H1 (cell line): ENCODE measurements around the gene PJVK. TPM values are rescaled to one million over a fixed set of nuclear protein-coding genes. Genes with fewer than 3 reads are reported as not detected.

Source experiments
- CTCF ChIA-PET: fragments of 300-600 bp; sonication (Branson Sonifier 250); formaldehyde crosslinking; loops from one replicate; lab custom pipeline; 2021; ENCODE audit not compliant: partially characterized antibody; lab: Charles Lee
- POLR2A ChIA-PET: fragments of 300-600 bp; sonication (Branson Sonifier 250); formaldehyde crosslinking; loops from one replicate; lab custom pipeline; 2021; ENCODE audit warnings: inconsistent platforms; ENCODE audit not compliant: partially characterized antibody; lab: Charles Lee
- DNase-seq, 2 experiments: peaks; one replicate each; pipeline versions ENCODE4 v3.0.0 to v3.0.0-alpha.2; 2010 to 2022; ENCODE audit warnings: low spot score in 2 of 2, low read depth in 1 of 2, mixed read lengths in 1 of 2
- FAIRE-seq: peaks from 2 replicates; lab custom pipeline; 2011; peaks lifted over from hg19 to GRCh38; lab: Jason Lieb, UNC
- H2AFZ ChIP-seq: 2 replicates; pipeline ENCODE4 v1.8.1; 2012; ENCODE audit warnings: low read length, inconsistent platforms
- H2AK5ac ChIP-seq: 2 replicates; pipeline ENCODE4 v1.6.1; 2013; ENCODE audit warnings: low read depth, low read length
- H2BK120ac ChIP-seq: replicated peaks from 2 replicates; pipeline ENCODE3; 2013; ENCODE audit warnings: low read depth, low read length, inconsistent platforms
- H2BK12ac ChIP-seq: 2 replicates; pipeline ENCODE4 v1.6.1; 2013; ENCODE audit warnings: low read depth, low read length
- H2BK15ac ChIP-seq: 2 replicates; pipeline ENCODE4 v1.6.1; 2013; ENCODE audit warnings: low read length
- H2BK20ac ChIP-seq: 2 replicates; pipeline ENCODE4 v1.6.1; 2013; ENCODE audit warnings: low read length
- H2BK5ac ChIP-seq: 2 replicates; pipeline ENCODE4 v1.6.1; 2013; ENCODE audit warnings: low read depth, low read length
- H3K14ac ChIP-seq: 2 replicates; pipeline ENCODE4 v1.6.1; 2013; ENCODE audit warnings: inconsistent platforms; ENCODE audit not compliant: insufficient read length
- H3K18ac ChIP-seq: 2 replicates; pipeline ENCODE4 v1.6.1; 2013; ENCODE audit warnings: low read length; ENCODE audit errors: extremely low read depth
- H3K23ac ChIP-seq: 2 replicates; pipeline ENCODE4 v1.6.1; 2013; ENCODE audit warnings: inconsistent platforms; ENCODE audit not compliant: insufficient read length
- H3K23me2 ChIP-seq: 2 replicates; pipeline ENCODE4 v1.6.1; 2013; ENCODE audit warnings: low read depth, low read length
- H3K27ac ChIP-seq: 2 replicates; pipeline ENCODE4 v1.6.1; 2011; ENCODE audit warnings: low read depth, low read length, inconsistent platforms
- H3K27me3 ChIP-seq, 4 experiments: replicated peaks in 1 of 4; 1 replicate in 1 of 4; 2 replicates in 3 of 4; pipeline versions ENCODE4 v1.6.1 to v1.8.1; 2011 to 2013; ENCODE audit warnings: low read length in 3 of 4, mild to moderate bottlenecking in 3 of 4, inconsistent platforms in 2 of 4, mixed read lengths in 2 of 4, moderate library complexity in 1 of 4; ENCODE audit not compliant: control insufficient read depth in 3 of 4, insufficient read depth in 3 of 4; ENCODE audit errors: extremely low read depth in 1 of 4
- H3K36me3 ChIP-seq, 4 experiments: 2 replicates each; pipeline versions ENCODE4 v1.6.1 to v1.8.1; 2011 to 2013; ENCODE audit warnings: mild to moderate bottlenecking in 4 of 4, low read length in 3 of 4, moderate library complexity in 2 of 4, control low read depth in 1 of 4, inconsistent platforms in 1 of 4; ENCODE audit not compliant: insufficient read depth in 4 of 4, control insufficient read depth in 2 of 4
- H3K4ac ChIP-seq: replicated peaks from 2 replicates; pipeline ENCODE3; 2013; ENCODE audit warnings: low read length, low read depth, mixed read lengths, inconsistent platforms; ENCODE audit not compliant: insufficient read length
- H3K4me1 ChIP-seq, 4 experiments: replicated peaks in 1 of 4; 1 replicate in 1 of 4; 2 replicates in 3 of 4; pipeline versions ENCODE4 v1.6.1 to v1.8.1; 2011 to 2013; ENCODE audit warnings: low read length in 3 of 4, inconsistent platforms in 2 of 4, mixed read lengths in 1 of 4; ENCODE audit not compliant: insufficient read depth in 4 of 4, control insufficient read depth in 3 of 4
- H3K4me2 ChIP-seq, 2 experiments: 2 replicates each; pipeline versions ENCODE4 v1.6.1 to v1.8.1; 2011 to 2013; ENCODE audit warnings: low read depth in 2 of 2, low read length in 2 of 2, control low read depth in 1 of 2, inconsistent platforms in 1 of 2, mild to moderate bottlenecking in 1 of 2; ENCODE audit not compliant: insufficient read depth in 1 of 2
- H3K4me3 ChIP-seq, 4 experiments: fragments of 200-600, 300-600 bp in 1 of 4; sonication (generic), shearing (Covaris generic), sonication (Bioruptor Twin) in 1 of 4; 2 replicates each; pipeline versions ENCODE4 v1.5.1 to v1.8.1; 2011 to 2016; ENCODE audit warnings: low read length in 4 of 4, low read depth in 3 of 4, control low read depth in 2 of 4, inconsistent platforms in 2 of 4, mild to moderate bottlenecking in 2 of 4, mixed read lengths in 1 of 4, moderate library complexity in 1 of 4; ENCODE audit not compliant: insufficient read depth in 2 of 4; ENCODE audit errors: extremely low read depth in 1 of 4
- H3K56ac ChIP-seq: replicated peaks from 2 replicates; pipeline ENCODE3; 2013; ENCODE audit warnings: low read depth, mild to moderate bottlenecking, mixed read lengths, low read length, inconsistent platforms; ENCODE audit not compliant: insufficient read length
- H3K79me1 ChIP-seq: 2 replicates; pipeline ENCODE4 v1.6.1; 2013; ENCODE audit warnings: low read depth, low read length, control low read depth
- H3K79me2 ChIP-seq, 2 experiments: 2 replicates each; pipeline versions ENCODE4 v1.6.1 to v1.8.1; 2012 to 2013; ENCODE audit warnings: low read length in 2 of 2, mild to moderate bottlenecking in 2 of 2, inconsistent platforms in 1 of 2; ENCODE audit not compliant: insufficient read depth in 2 of 2, control insufficient read depth in 1 of 2
- H3K9ac ChIP-seq, 4 experiments: replicated peaks in 1 of 4; 1 replicate in 1 of 4; 2 replicates in 3 of 4; pipeline versions ENCODE4 v1.6.1 to v1.8.1; 2011 to 2013; ENCODE audit warnings: low read depth in 3 of 4, low read length in 3 of 4, control low read depth in 2 of 4, mild to moderate bottlenecking in 2 of 4, moderate library complexity in 2 of 4, inconsistent platforms in 1 of 4; ENCODE audit errors: extremely low read depth in 1 of 4
- H3K9me3 ChIP-seq, 2 experiments: 2 replicates each; pipeline versions ENCODE4 v1.6.1 to v1.8.1; 2012 to 2013; ENCODE audit warnings: mild to moderate bottlenecking in 2 of 2, moderate library complexity in 2 of 2, control low read depth in 1 of 2, inconsistent platforms in 1 of 2, low read depth in 1 of 2, low read length in 1 of 2, mixed read lengths in 1 of 2; ENCODE audit not compliant: insufficient read depth in 2 of 2
- H4K20me1 ChIP-seq, 2 experiments: replicated peaks in 1 of 2; 2 replicates each; pipeline versions ENCODE3 to v1.8.1; 2011 to 2013; ENCODE audit warnings: inconsistent platforms in 2 of 2, low read length in 2 of 2, mild to moderate bottlenecking in 1 of 2; ENCODE audit not compliant: insufficient read depth in 2 of 2, control insufficient read depth in 1 of 2
- H4K5ac ChIP-seq: 2 replicates; pipeline ENCODE4 v1.6.1; 2013; ENCODE audit warnings: low read length, low read depth, mixed read lengths, inconsistent platforms; ENCODE audit not compliant: insufficient read length
- H4K8ac ChIP-seq: 2 replicates; pipeline ENCODE4 v1.8.0; 2013; ENCODE audit warnings: mild to moderate bottlenecking, moderate library complexity, low read length, inconsistent platforms; ENCODE audit not compliant: insufficient read depth; ENCODE audit errors: extremely low read depth
- H4K91ac ChIP-seq: replicated peaks from 2 replicates; pipeline ENCODE3; 2013; ENCODE audit warnings: low read length, mixed read lengths, inconsistent platforms; ENCODE audit not compliant: insufficient read length
- CREB1 ChIP-seq: IDR thresholded peaks from 2 replicates; pipeline ENCODE4 v1.6.1; 2012; ENCODE audit warnings: inconsistent platforms
- GTF2F1 ChIP-seq: IDR thresholded peaks from 2 replicates; pipeline ENCODE4 v1.6.1; 2012; ENCODE audit warnings: low read depth, low read length, improper control_type of control experiment, borderline replicate concordance
- JUN ChIP-seq: IDR thresholded peaks from 2 replicates; pipeline ENCODE4 v1.6.1; 2011; ENCODE audit warnings: low read depth, mild to moderate bottlenecking, improper control_type of control experiment, low read length
- JUND ChIP-seq: IDR thresholded peaks from 2 replicates; pipeline ENCODE4 v1.6.1; 2011; ENCODE audit warnings: mild to moderate bottlenecking, improper control_type of control experiment, low read length
- POU5F1 ChIP-seq: IDR thresholded peaks from 2 replicates; pipeline ENCODE4 v1.6.1; 2011; ENCODE audit warnings: low read depth, mild to moderate bottlenecking, low read length, moderate library complexity
- RBBP5 ChIP-seq: IDR thresholded peaks from 2 replicates; pipeline ENCODE4 v1.7.1; 2012; ENCODE audit warnings: low read depth, mild to moderate bottlenecking, inconsistent platforms, low read length, moderate library complexity, borderline replicate concordance
- RFX5 ChIP-seq: IDR thresholded peaks from 2 replicates; pipeline ENCODE4 v1.6.1; 2011; ENCODE audit warnings: low read depth, low read length, improper control_type of control experiment, borderline replicate concordance
- RNF2 ChIP-seq: fragments of 200-900, 300-1000 bp; sonication (generic); IDR thresholded peaks from 2 replicates; pipeline ENCODE4 v1.7.1; 2016; ENCODE audit warnings: borderline replicate concordance, low read depth, mild to moderate bottlenecking, antibody characterized with exemption, low read length; ENCODE audit not compliant: poor library complexity, severe bottlenecking; ENCODE audit errors: missing control alignments
- SP4 ChIP-seq: IDR thresholded peaks from 2 replicates; pipeline ENCODE4 v1.6.1; 2012; ENCODE audit warnings: low read length, inconsistent platforms
- TEAD4 ChIP-seq: IDR thresholded peaks from 2 replicates; pipeline ENCODE4 v1.6.1; 2012; ENCODE audit warnings: low read depth, low read length, inconsistent platforms, mixed read lengths
- polyA plus RNA-seq, 7 experiments: library from polyadenylated mRNA; depleted of rRNA in 3 of 7; stranded (reverse) in 5 of 7; unstranded in 2 of 7; fragments of >200 nt in 5 of 7; fragments of 200-250 nt in 2 of 7; gene quantifications; 1 replicate in 5 of 7; 2 replicates in 1 of 7; 4 replicates in 1 of 7; pipeline versions ENCODE4 v1.2.1 to v1.2.3, GENCODE V29; 2011 to 2013; ENCODE audit warnings: missing spikeins in 2 of 7, mixed read lengths in 2 of 7
- total RNA-seq: library from RNA; stranded (reverse); fragmentation: NEBNext Ultra II Directional; extraction: Animal tissue kit (Norgen Biotek cat#: 25700); gene quantifications from 2 replicates; pipeline ENCODE4 v1.2.1, GENCODE V29; 2021
- TF ChIP-seq, protein P1 (sequence below): IDR thresholded peaks from 2 replicates; pipeline ENCODE4 v1.6.1; 2012; ENCODE audit warnings: inconsistent platforms

Gene PJVK
- total and polyA plus RNA-seq, 2 of the 8 experiments (the other 6 are each of a cell fraction or from before 2014, with no cell fraction given) = 2.4 to 2.8 TPM

DNA sequence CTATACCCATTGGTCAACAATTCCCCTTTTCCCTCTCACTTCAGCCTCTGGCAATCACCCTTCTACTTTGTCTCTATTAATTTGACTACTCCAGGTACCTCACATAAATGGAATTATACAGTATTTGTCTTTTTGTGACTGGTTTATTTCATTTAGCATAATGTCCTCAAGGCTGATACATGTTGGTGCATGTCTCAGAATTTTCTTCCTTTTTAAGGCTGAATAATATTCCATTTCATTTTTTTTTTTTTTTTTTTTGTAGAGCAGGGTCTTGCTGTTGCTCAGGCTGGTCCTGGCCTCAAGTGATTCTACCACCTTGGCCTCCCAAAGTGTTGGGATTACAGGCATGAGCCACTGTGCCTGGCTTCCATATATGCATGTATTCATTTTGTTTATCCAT lies 25.3 kb downstream of the PJVK start:
- H3K27me3 ChIP-seq = no peaks in the 10 kb centered on the region; a peak in 2 of 7 replicates
- H3K23me2 ChIP-seq = peaks cover 9% of the 10 kb centered on the region
- ChIA-PET CTCF (no interaction called here), POLR2A (interaction anchor here (1.0 kb wide), 1 partner anchor 37 kb away, joined by 3 read pairs; no protein-coding TSS in a partner anchor)
- H3K4me1 ChIP-seq = peaks cover 0 to 4% (median 1%) of the 10 kb centered on the region in 4 experiments; a peak in 1 of 7 replicates
- H3K4ac ChIP-seq = no peak overlapping the region
- H3K4me3 ChIP-seq = no peak overlapping the region
- H2AK5ac ChIP-seq = no peak overlapping the region
- H3K23ac ChIP-seq = no peak overlapping the region
- H4K20me1 ChIP-seq = peaks cover 0 to 2% of the 10 kb centered on the region in 2 experiments
- no peak overlapping the region for H3K4me2 ChIP-seq
- H3K36me3 ChIP-seq = no peaks in the 10 kb centered on the region
- H3K56ac ChIP-seq = no peak overlapping the region
- FAIRE-seq = no peak
- no peak overlapping the region for H3K14ac ChIP-seq
- H3K79me2 ChIP-seq = peaks cover 0 to 3% of the 10 kb centered on the region in 2 experiments; a peak in 2 of 4 replicates
- DNase-seq = no peak
- H2BK120ac ChIP-seq = no peak overlapping the region
- H4K91ac ChIP-seq = no peak overlapping the region
- no peak overlapping the region for H2AFZ ChIP-seq
- H3K18ac ChIP-seq = no peak overlapping the region
- no peak overlapping the region for H3K27ac ChIP-seq
- H2BK20ac ChIP-seq = no peak overlapping the region
- H3K9ac ChIP-seq = no peak overlapping the region
- H3K79me1 ChIP-seq = no peaks in the 10 kb centered on the region; the same call in 1 of the 2 replicates
- H2BK15ac ChIP-seq = no peak overlapping the region
- TF ChIP-seq SP4 (no peak), CREB1 (no peak), RFX5 (no peak), JUN (no peak), GTF2F1 (no peak), RNF2 (no peak), JUND (no peak), RBBP5 (no peak), POU5F1 (no peak), TEAD4 (no peak)
- TF ChIP-seq, protein P1, sequence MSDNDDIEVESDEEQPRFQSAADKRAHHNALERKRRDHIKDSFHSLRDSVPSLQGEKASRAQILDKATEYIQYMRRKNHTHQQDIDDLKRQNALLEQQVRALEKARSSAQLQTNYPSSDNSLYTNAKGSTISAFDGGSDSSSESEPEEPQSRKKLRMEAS = no peak
- H2BK12ac ChIP-seq = no peak overlapping the region
- H3K9me3 ChIP-seq = no peaks in the 10 kb centered on the region
- H4K8ac ChIP-seq = no peak overlapping the region
- no peak overlapping the region for H4K5ac ChIP-seq
- no peak overlapping the region for H2BK5ac ChIP-seq
